GM21529 (cell line): ENCODE data around the gene GTPBP10.

ENCODE experiments used
- ATAC-seq: cut with Tn5 transposase; IDR thresholded peaks from one replicate; pipeline ENCODE4 v1.9.1; 2021; ENCODE audit not compliant: unreplicated experiment

The GTPBP10 gene

GRCh38 chr7:90425376-90425775 lies 78.9 kb downstream of the GTPBP10 start:
- no peak for ATAC-seq

DNA sequence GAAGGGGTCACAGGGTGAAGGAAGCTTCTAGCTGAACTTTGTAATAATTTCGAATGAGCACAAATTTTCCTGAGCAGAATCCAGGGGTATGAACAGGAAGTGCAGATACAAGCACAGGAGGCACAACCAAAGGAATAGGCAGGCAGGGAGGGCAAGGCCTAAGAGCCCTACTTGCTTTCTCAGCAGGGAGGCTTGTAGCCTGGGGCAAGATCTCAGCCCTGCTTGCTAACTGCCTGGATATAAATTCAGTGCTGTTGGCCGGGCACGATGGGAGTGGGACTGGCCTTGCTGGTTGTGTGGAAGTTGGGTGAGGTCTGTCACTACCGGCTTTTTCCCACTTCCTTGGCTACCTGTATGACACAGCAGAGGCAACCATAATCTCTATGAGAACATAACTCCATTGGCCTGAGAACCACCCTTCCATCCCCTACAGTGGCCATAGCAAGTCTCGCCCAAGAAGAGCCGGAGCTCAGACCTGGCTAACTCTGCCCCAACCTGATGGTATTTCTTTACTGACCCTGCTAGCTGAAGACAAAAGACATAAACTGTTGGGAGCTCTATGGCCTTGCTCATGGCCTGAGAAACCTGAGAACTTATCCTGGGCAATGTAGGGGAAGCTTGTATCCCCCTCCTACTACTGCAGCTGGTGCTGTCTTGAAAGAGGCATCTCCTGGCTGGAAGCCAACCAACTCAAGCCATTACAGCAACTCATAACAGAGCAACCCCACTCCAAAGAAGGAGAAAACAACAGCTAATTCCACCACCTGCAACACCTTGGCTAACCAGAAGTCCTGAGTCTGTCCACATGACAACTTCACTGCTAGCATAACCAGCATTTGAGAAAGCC lies 84.3 kb downstream of the GTPBP10 start:
- no peak for ATAC-seq

GRCh38 chr7:90432752-90433151 lies 86.2 kb downstream of the GTPBP10 start:
- ATAC-seq: no peak

DNA sequence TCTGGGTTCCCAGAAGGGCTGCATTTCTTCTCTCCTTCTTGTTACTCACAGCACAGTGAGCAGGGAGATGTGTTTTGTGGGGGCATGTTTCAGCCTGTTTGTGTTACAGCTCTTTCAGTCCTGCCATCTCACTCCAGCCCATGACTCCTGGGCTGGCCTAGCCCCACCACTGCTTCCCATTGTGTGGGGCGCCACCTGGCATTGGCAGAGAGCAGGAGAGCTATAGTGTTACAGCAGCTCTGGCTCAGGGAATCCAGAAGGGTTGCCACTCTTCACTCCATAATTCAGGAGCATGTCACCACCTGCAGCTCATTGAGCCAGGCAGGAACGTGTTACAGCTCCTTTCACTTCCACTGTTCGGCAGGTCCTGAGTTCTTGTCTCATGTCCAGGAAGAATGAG lies 86.7 kb downstream of the GTPBP10 start:
- ATAC-seq: no peak
